Transverse colon (tissue), 4 donors: ENCODE measurements around the gene INPP4B. TPM values are rescaled to one million over a fixed set of nuclear protein-coding genes. Genes with fewer than 3 reads are reported as not detected.

ENCODE experiments used
- DNase-seq: peaks from one replicate; pipeline ENCODE4 v3.0.0-alpha.2; 2019
- H3K27ac ChIP-seq, 4 donors: fragments of 200-600 bp; sonication (generic); 2 replicates each; pipeline ENCODE4 v1.5.1; 2016 to 2018; ENCODE audit warnings: inconsistent platforms in 4 of 4
- H3K27me3 ChIP-seq: fragments of 200-600 bp; sonication (generic); 2 replicates; pipeline ENCODE4 v1.5.1; 2017; ENCODE audit warnings: inconsistent platforms
- H3K36me3 ChIP-seq, 4 donors: fragments of 200-600 bp; sonication (generic); 2 replicates each; pipeline ENCODE4 v1.5.1; 2017 to 2019; ENCODE audit warnings: inconsistent platforms in 4 of 4
- H3K4me1 ChIP-seq, 4 donors: fragments of 200-600 bp; sonication (generic); 2 replicates each; pipeline ENCODE4 v1.5.1; 2017 to 2020; ENCODE audit warnings: inconsistent platforms in 4 of 4
- H3K4me3 ChIP-seq, 4 donors: fragments of 200-600 bp; sonication (generic); 1 replicate in 1 of 4; 2 replicates in 3 of 4; pipeline versions ENCODE4 v1.5.1 to v1.6.1; 2017 to 2019; ENCODE audit warnings: inconsistent platforms in 4 of 4
- H3K9me3 ChIP-seq, 2 donors: fragments of 200-600 bp; sonication (generic); 2 replicates each; pipeline ENCODE4 v1.5.1; 2017 to 2019; ENCODE audit warnings: inconsistent platforms in 2 of 2
- EP300 ChIP-seq: sonication (generic); formaldehyde crosslinking; IDR thresholded peaks from one replicate; pipeline ENCODE4 v1.6.1; 2017; ENCODE audit warnings: antibody characterized with exemption, low read depth
- POLR2A ChIP-seq: fragments of 450-650 bp; IDR thresholded peaks from one replicate; pipeline ENCODE4 v1.6.1; 2016; ENCODE audit warnings: antibody characterized with exemption, mild to moderate bottlenecking, moderate library complexity
- POLR2AphosphoS5 ChIP-seq, 3 donors: sonication (generic); formaldehyde crosslinking; IDR thresholded peaks; one replicate each; pipeline ENCODE4 v1.6.1; 2016; ENCODE audit warnings: antibody characterized with exemption in 3 of 3
- WGBS, 2 donors: methylation state at CpG; one replicate each; pipeline ENCODE4 v1.1.5; 2018; ENCODE audit warnings: low coverage in 1 of 2; 5-methylcytosine and 5-hydroxymethylcytosine counted together
- in situ Hi-C, 4 donors: fragments of 200-750 bp; cut with MboI; loops; one replicate each; pipeline versions ENCODE4 v1.15.0 to v1.15.1; 2017; ENCODE audit warnings: low sequenced_read_pairs in 3 of 4, low pct_ligation_motif_present in 1 of 4, low pct_unique_long_range_greater_than_20kb in 1 of 4
- intact Hi-C: fragments of 100-400 bp; cut with DNase I; formaldehyde crosslinking; loops from one replicate; pipeline ENCODE4 v1.15.1; 2023; ENCODE audit warnings: low total_unique reads
- total RNA-seq, 4 donors: library from RNA; depleted of rRNA; stranded (reverse); fragments of >200 nt; gene quantifications; one replicate each; pipeline ENCODE4 v1.1.0, GENCODE V29; 2016
- TF ChIP-seq, protein P1 (sequence below), 5 experiments: fragments of 200-600 bp in 3 of 5; fragments of 450-650 bp in 2 of 5; sonication (generic) in 3 of 5; IDR thresholded peaks; 1 replicate in 2 of 5; 2 replicates in 3 of 5; pipeline ENCODE4 v1.5.1; 2016 to 2017; ENCODE audit warnings: antibody characterized with exemption in 5 of 5, inconsistent platforms in 3 of 5, mild to moderate bottlenecking in 2 of 5, moderate library complexity in 1 of 5

The INPP4B gene
- total RNA-seq, 4 donors from 2014 or later = 18.3 to 33.8 (median 31.4) TPM

DNA sequence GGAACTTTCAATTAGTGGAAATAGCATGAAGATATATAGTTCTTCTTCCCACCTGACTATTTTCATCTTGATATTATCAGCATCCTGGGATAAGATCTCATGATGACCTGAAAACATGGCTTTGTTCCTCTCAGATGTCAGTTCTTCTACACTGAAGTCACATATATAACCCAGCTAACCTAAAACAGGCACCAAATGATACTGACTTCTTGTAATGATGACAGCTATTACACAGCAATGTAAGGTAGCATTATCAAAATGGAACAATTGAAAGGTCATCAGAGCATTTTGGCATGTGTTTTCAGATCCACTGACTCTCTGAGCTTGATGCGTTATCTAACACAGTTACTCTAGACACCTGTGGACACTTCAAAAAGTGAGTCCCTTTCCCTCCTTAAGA lies 469.9 kb downstream of the INPP4B start:
- Histone ChIP-seq H3K4me3 (no peak overlapping the region), H3K36me3 (no peaks in the 10 kb centered on the region), H3K27me3 (no peaks in the 10 kb centered on the region), H3K27ac (no peak overlapping the region), H3K4me1 (peaks cover 0 to 12% (median 7%) of the 10 kb centered on the region in 4 donors), H3K9me3 (no peaks in the 10 kb centered on the region)
- intact Hi-C loops = no loop called here
- DNase-seq = no peak
- in situ Hi-C loops = no loop called here
- 100% methylated on average over 1 of the region's 1 CpG for WGBS, 2 donors
- no peak for TF ChIP-seq POLR2A
- no peak for TF ChIP-seq POLR2AphosphoS5 (IDR thresholded peaks at IDR 0.05)
- no peak for TF ChIP-seq EP300
- TF ChIP-seq, protein P1, sequence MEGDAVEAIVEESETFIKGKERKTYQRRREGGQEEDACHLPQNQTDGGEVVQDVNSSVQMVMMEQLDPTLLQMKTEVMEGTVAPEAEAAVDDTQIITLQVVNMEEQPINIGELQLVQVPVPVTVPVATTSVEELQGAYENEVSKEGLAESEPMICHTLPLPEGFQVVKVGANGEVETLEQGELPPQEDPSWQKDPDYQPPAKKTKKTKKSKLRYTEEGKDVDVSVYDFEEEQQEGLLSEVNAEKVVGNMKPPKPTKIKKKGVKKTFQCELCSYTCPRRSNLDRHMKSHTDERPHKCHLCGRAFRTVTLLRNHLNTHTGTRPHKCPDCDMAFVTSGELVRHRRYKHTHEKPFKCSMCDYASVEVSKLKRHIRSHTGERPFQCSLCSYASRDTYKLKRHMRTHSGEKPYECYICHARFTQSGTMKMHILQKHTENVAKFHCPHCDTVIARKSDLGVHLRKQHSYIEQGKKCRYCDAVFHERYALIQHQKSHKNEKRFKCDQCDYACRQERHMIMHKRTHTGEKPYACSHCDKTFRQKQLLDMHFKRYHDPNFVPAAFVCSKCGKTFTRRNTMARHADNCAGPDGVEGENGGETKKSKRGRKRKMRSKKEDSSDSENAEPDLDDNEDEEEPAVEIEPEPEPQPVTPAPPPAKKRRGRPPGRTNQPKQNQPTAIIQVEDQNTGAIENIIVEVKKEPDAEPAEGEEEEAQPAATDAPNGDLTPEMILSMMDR (IDR thresholded peaks at IDR 0.05) = no peak

DNA sequence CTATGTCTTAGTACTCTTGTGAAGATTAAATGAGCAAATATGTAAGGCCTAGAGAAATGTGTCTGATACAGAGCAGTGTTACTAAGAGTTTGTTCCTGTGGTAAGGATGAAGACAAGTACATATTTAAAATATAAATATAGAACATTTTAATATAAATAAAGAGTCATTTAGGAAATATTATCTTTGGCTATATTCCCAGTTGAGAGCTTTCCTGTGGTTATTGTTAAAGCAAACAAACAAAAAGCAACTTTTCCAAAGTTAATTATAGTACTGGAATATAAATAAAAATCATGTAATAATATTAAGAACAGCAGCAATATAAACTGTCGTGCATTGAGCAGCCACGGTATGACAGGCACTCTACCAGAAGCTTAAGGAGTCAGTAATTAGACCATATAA lies 472.5 kb downstream of the INPP4B start:
- no peaks in the 10 kb centered on the region for H3K9me3 ChIP-seq
- no peak overlapping the region for H3K27ac ChIP-seq
- H3K4me1 ChIP-seq = peaks cover 0 to 6% (median 3%) of the 10 kb centered on the region in 4 donors
- in situ Hi-C loops (loop anchor here in 2 of 4 donors (25.0 kb wide), 1 partner anchor 339 kb away; no protein-coding TSS in a partner anchor), intact Hi-C loops (no loop called here)
- no peak for DNase-seq
- no peaks in the 10 kb centered on the region for H3K27me3 ChIP-seq
- H3K36me3 ChIP-seq = no peaks in the 10 kb centered on the region
- H3K4me3 ChIP-seq = no peak overlapping the region
- WGBS, 2 donors = 39 to 42% methylated on average over 2 of the region's 2 CpGs
- TF ChIP-seq POLR2A (no peak), POLR2AphosphoS5 (IDR thresholded peaks at IDR 0.05) (no peak)
- TF ChIP-seq, protein P1 (IDR thresholded peaks at IDR 0.05) = no peak

DNA sequence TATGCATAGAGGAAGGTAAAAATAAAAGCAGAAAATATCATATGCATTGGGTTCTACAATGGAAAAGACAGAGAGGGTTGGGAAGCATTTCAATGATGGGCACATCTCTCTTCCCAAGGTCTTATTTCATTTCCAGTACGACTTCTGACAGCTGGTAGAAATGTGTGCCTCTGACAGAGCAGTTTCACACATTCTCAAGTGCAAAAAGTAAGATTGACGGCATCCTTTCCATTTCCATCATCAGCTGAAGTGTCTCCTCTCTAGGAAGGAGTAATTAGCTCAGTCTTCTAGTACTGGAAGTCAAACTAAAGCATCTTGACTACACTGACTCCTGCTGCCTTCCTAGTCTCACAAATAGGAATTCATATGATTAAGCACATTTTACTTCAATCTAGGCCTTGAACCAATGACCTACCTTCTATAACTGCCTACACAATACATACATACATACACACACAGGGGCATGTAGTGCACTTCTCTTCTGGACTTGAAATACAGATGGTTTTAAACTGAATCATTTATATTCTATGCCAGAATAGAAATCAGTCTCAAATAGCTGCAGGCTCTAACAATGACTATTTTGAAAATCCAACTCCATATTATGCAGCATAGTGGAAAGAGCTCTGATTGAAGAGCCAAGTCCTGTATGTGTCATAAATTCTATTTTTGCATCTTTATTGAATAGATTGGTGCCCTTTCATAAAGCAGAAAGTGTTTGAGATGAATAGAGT lies 473.4 kb downstream of the INPP4B start:
- DNase-seq = no peak
- in situ Hi-C loops (loop anchor here in 2 of 4 donors (25.0 kb wide), 1 partner anchor 340 kb away; no protein-coding TSS in a partner anchor), intact Hi-C loops (no loop called here)
- peaks cover 0 to 6% (median 3%) of the 10 kb centered on the region in 4 donors for H3K4me1 ChIP-seq
- H3K4me3 ChIP-seq = no peak overlapping the region
- TF ChIP-seq POLR2AphosphoS5 (IDR thresholded peaks at IDR 0.05) = no peak
- TF ChIP-seq, protein P1 (IDR thresholded peaks at IDR 0.05) = no peak
- TF ChIP-seq EP300 = no peak
- TF ChIP-seq POLR2A = no peak
- H3K27me3 ChIP-seq = no peaks in the 10 kb centered on the region
- H3K36me3 ChIP-seq = no peaks in the 10 kb centered on the region
- no peak overlapping the region for H3K27ac ChIP-seq
- WGBS, 2 donors = 55 to 80% methylated on average over 2 of the region's 2 CpGs
- no peaks in the 10 kb centered on the region for H3K9me3 ChIP-seq

DNA sequence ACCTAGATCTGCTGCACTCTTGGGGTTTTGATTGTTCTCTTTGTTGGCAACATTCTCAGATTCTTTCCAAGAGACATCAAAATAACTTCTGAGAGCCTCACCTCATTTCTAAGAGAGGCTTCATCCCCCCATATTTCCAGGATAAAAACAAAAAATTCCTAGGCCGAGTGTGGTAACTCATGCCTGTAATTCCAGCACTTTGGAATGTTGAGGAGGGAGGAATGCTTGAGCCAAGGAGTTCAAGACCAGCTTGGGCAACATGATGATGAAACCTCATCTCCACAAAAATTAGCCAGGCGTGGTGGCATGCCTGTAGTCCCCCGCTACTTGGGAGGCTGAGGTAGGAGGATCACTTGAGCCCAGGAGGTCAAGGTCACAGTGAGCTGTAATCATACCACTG lies 477.0 kb downstream of the INPP4B start:
- no peak for DNase-seq
- Histone ChIP-seq H3K4me1 (peaks cover 0 to 6% (median 3%) of the 10 kb centered on the region in 4 donors), H3K4me3 (no peak overlapping the region), H3K36me3 (no peaks in the 10 kb centered on the region), H3K27ac (no peak overlapping the region), H3K27me3 (no peaks in the 10 kb centered on the region), H3K9me3 (no peaks in the 10 kb centered on the region)
- TF ChIP-seq, protein P1 (IDR thresholded peaks at IDR 0.05) = no peak
- TF ChIP-seq EP300 (no peak), POLR2AphosphoS5 (IDR thresholded peaks at IDR 0.05) (no peak)
- intact Hi-C loops = no loop called here
- 90% methylated on average over 3 of the region's 3 CpGs; no CpG with 5 or more reads in 1 of the 2 donors for WGBS, 2 donors
- in situ Hi-C loops = loop anchor here in 2 of 4 donors (25.0 kb wide), 1 partner anchor 343 kb away; no protein-coding TSS in a partner anchor
